NCI-H446 (cell line): Measurements from ENCODE around the gene SEMA7A.
A peak's percentile ranks its signal among the peaks of the same experiment; 100 is the strongest.
"Not testable (repeated sequence)": the region's sequence is repeated elsewhere in the genome, so short reads cannot be mapped to it uniquely, and the experiment has no call there.

Experiments used
- DNase-seq, 2 experiments: peaks; one replicate each; lab custom pipeline; 2025; lab: John Stamatoyannopoulos, UW

SEMA7A gene

GRCh38 chr15:74433592-74434262 is at the start of gene SEMA7A:
Gene SEMA7A (minus strand): TSS chr15:74433958. CDS start chr15:74433918, 40 bp downstream.
- DNase-seq = peak in 1 of 2 experiments; percentile 57

- no peak for DNase-seq
Observed at GRCh38 chr15:74482661-74483060, 48.9 kb upstream of the SEMA7A start.

- DNase-seq = not testable (repeated sequence)
Observed at GRCh38 chr15:74480364-74480763, 46.6 kb upstream of the SEMA7A start.

GRCh38 chr15:74471621-74472020 is 37.9 kb upstream of the SEMA7A start:
- DNase-seq = not testable (repeated sequence)

GRCh38 chr15:74470631-74471395 is 37.1 kb upstream of the SEMA7A start:
- DNase-seq = no peak

- DNase-seq = no peak
Observed at GRCh38 chr15:74468341-74469032, 34.7 kb upstream of the SEMA7A start.

GRCh38 chr15:74466570-74466969 is 32.8 kb upstream of the SEMA7A start:
- DNase-seq = no peak

- DNase-seq = no peak
Observed at GRCh38 chr15:74464897-74465296, 31.1 kb upstream of the SEMA7A start.

GRCh38 chr15:74464216-74464615 is 30.5 kb upstream of the SEMA7A start:
- no peak for DNase-seq

- DNase-seq = no peak
Observed at GRCh38 chr15:74463634-74464033, 29.9 kb upstream of the SEMA7A start.

- DNase-seq = no peak
Observed at GRCh38 chr15:74461847-74462511, 28.2 kb upstream of the SEMA7A start.

GRCh38 chr15:74460871-74461846 is 27.4 kb upstream of the SEMA7A start, which contains the start of gene UBL7:
Gene UBL7 (minus strand): TSS chr15:74461160. CDS start chr15:74458867, 2,293 bp downstream.
- DNase-seq = peak; percentile 93 to 96

- no peak for DNase-seq
Observed at GRCh38 chr15:74460298-74460697, 26.5 kb upstream of the SEMA7A start.

GRCh38 chr15:74459798-74460197 is 26.0 kb upstream of the SEMA7A start:
- DNase-seq = not testable (repeated sequence)

- no peak for DNase-seq
Observed at GRCh38 chr15:74458473-74458872, 24.7 kb upstream of the SEMA7A start.

- not testable (repeated sequence) for DNase-seq
Observed at GRCh38 chr15:74457036-74457435, 23.3 kb upstream of the SEMA7A start.

- DNase-seq = no peak
Observed at GRCh38 chr15:74454764-74455500, 21.2 kb upstream of the SEMA7A start.

- DNase-seq = no peak
Observed at GRCh38 chr15:74453925-74454763, 20.4 kb upstream of the SEMA7A start.
